ENCODE data around the gene FAM76A. TPM values are rescaled to one million over a fixed set of nuclear protein-coding genes. Genes with fewer than 3 reads are reported as not detected.
"Not testable (repeated sequence)": the region's sequence is repeated elsewhere in the genome, so short reads cannot be mapped to it uniquely, and the experiment has no call there.

Gene FAM76A
- total RNA-seq (ENCODE audit: unreplicated experiment) = 5.3 TPM
- long read RNA-seq, partial matches to known transcripts = 0 of 6 reads
- long read RNA-seq, other reads (novel, unspliced or antisense) = 4 of 6 reads

DNA sequence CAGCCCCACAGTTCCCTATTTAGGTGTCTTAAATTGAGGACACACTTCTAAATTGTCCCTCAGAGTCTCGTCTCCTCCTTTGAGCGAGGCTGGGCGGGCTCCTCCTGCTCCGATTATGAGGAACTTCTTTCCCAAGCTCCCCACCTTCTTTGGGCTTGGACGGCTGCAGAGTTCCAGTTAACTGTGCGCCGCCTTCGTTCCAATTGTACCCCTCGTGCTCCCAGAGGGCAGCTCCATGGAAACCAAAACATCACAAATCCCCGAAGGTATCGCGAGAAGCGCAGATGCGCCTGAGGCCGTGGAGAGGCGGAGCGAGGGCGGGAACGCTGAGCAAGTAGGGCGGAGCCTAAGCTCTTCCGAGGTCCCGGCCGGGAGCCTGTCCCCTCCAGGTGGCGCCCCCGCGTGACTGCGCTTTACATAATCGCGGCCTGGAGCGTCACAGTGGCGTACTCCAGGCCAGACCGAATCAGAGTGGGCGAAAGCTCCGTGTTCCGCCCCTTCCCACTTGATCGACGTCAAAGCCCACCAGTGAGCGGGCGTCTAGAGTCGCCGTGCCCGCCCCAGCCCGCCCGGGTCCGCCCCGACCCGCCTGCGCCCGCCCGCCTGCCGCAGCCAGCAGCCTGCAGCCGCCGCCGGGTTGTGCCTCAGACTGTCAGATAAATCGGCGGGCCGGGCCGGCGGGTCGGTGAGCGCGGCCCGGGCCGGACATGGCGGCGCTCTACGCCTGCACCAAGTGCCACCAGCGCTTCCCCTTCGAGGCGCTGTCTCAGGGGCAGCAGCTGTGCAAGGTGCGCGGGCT, at the start of gene FAM76A:
Gene FAM76A, plus strand, starts transcription at position 588 of the 799 bp plus-strand sequence. Its CDS starts 120 bp downstream, at position 708.
- Mint-ChIP-seq H3K4me1 (ENCODE audit: unreplicated experiment) (peaks cover 2% of the 10 kb centered on the region), H3K4me3 (ENCODE audit: unreplicated experiment) (peak within 1 kb of the TSS; percentile 89), H3K27me3 (ENCODE audit: unreplicated experiment) (peaks cover 5% of the 10 kb centered on the region), H3K36me3 (ENCODE audit: low read depth, unreplicated experiment) (peaks cover 4% of the 10 kb centered on the region), H3K9me3 (ENCODE audit: unreplicated experiment) (no peaks in the 10 kb centered on the region), H3K27ac (ENCODE audit: unreplicated experiment) (peak within 1 kb of the TSS; percentile 97)
- peak; percentile 100 for DNase-seq (ENCODE audit: low spot score)
- TF ChIP-seq, protein P1, sequence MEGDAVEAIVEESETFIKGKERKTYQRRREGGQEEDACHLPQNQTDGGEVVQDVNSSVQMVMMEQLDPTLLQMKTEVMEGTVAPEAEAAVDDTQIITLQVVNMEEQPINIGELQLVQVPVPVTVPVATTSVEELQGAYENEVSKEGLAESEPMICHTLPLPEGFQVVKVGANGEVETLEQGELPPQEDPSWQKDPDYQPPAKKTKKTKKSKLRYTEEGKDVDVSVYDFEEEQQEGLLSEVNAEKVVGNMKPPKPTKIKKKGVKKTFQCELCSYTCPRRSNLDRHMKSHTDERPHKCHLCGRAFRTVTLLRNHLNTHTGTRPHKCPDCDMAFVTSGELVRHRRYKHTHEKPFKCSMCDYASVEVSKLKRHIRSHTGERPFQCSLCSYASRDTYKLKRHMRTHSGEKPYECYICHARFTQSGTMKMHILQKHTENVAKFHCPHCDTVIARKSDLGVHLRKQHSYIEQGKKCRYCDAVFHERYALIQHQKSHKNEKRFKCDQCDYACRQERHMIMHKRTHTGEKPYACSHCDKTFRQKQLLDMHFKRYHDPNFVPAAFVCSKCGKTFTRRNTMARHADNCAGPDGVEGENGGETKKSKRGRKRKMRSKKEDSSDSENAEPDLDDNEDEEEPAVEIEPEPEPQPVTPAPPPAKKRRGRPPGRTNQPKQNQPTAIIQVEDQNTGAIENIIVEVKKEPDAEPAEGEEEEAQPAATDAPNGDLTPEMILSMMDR (IDR thresholded peaks at IDR 0.05; ENCODE audit: unreplicated experiment) = peak; percentile 42

DNA sequence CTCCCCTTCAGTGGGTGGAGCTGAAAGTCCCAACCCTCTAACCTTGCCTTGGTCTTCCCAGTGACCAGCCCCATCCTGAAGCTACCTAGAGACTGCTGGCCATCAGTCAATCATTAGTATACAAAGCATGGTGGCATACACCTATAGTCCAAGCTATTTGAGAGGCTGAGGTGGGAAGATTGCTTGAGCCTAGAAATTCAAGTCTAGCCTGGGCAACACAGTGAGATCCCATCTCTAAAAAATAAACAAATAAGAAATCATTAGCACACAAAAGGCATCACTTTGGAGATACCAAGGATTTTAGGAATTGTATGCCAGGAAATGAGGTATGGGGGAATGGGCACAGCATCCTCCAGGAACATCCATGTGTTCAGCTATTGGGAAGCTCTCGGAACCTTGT, 49.4 kb upstream of the FAM76A start:
- Mint-ChIP-seq H3K27ac (ENCODE audit: unreplicated experiment) (no peak overlapping the region), H3K4me1 (ENCODE audit: unreplicated experiment) (peaks cover 10% of the 10 kb centered on the region), H3K4me3 (ENCODE audit: unreplicated experiment) (no peak overlapping the region), H3K27me3 (ENCODE audit: unreplicated experiment) (peaks cover 1% of the 10 kb centered on the region), H3K9me3 (ENCODE audit: unreplicated experiment) (peaks cover 3% of the 10 kb centered on the region), H3K36me3 (ENCODE audit: low read depth, unreplicated experiment) (peaks cover 9% of the 10 kb centered on the region)
- TF ChIP-seq, protein P1 (IDR thresholded peaks at IDR 0.05; ENCODE audit: unreplicated experiment) = no peak
- no peak for DNase-seq (ENCODE audit: low spot score)

DNA sequence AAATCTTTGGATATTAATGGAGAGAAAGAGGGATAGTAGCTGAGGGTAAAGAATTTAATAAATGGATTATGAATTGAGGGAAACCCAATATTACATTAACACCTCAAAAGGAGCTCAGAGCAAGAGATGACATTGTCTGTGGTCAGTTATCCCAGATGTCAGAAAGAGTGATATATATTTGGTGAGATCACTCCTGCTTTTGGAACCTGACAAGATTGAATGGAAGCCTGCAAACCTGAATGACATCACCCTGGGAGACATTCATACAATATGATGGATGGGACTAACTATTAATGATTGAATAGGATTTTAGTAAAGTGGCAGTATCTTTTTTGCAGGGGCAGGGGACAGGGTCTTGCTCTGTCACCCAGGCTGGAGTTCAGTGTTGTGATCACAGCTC, 47.0 kb upstream of the FAM76A start:
- H3K27me3 Mint-ChIP-seq (ENCODE audit: unreplicated experiment) = peaks cover 2% of the 10 kb centered on the region
- TF ChIP-seq, protein P1 (IDR thresholded peaks at IDR 0.05; ENCODE audit: unreplicated experiment) = no peak
- no peaks in the 10 kb centered on the region for H3K4me1 Mint-ChIP-seq (ENCODE audit: unreplicated experiment)
- no peak overlapping the region for H3K4me3 Mint-ChIP-seq (ENCODE audit: unreplicated experiment)
- peaks cover 4% of the 10 kb centered on the region for H3K9me3 Mint-ChIP-seq (ENCODE audit: unreplicated experiment)
- no peak overlapping the region for H3K27ac Mint-ChIP-seq (ENCODE audit: unreplicated experiment)
- peaks cover 17% of the 10 kb centered on the region for H3K36me3 Mint-ChIP-seq (ENCODE audit: low read depth, unreplicated experiment)
- DNase-seq (ENCODE audit: low spot score) = no peak

DNA sequence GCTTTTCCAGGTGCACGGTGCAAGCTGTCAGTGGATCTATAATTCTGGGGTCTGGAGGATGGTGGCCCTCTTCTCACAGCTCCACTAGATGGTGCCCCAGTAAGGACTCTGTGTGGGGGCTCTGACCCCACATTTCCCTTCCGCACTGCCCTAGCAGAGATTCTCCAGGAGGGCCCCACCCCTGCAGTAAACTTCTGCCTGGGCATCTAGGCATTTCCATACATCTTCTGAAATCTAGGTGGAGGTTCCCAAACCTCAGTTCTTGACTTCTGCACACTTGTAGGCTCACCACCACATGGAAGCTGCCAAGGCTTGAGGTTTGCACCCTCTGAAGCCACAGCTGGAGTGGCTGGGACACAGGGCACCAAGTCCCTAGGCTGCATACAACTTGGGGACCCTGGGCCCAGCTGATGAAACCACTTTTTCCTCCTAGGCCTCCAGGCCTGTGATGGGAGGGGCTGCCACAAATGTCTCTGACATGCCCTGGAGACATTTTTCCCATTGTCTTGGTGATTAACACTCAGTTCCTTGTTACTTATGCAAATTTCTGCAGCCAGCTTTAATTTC, 45.5 kb upstream of the FAM76A start:
- not testable (repeated sequence) for H3K4me3 Mint-ChIP-seq (ENCODE audit: unreplicated experiment); H3K4me1 Mint-ChIP-seq (ENCODE audit: unreplicated experiment); H3K9me3 Mint-ChIP-seq (ENCODE audit: unreplicated experiment); H3K27ac Mint-ChIP-seq (ENCODE audit: unreplicated experiment); H3K27me3 Mint-ChIP-seq (ENCODE audit: unreplicated experiment); DNase-seq (ENCODE audit: low spot score)
- H3K36me3 Mint-ChIP-seq (ENCODE audit: low read depth, unreplicated experiment) = peaks cover 17% of the 10 kb centered on the region

DNA sequence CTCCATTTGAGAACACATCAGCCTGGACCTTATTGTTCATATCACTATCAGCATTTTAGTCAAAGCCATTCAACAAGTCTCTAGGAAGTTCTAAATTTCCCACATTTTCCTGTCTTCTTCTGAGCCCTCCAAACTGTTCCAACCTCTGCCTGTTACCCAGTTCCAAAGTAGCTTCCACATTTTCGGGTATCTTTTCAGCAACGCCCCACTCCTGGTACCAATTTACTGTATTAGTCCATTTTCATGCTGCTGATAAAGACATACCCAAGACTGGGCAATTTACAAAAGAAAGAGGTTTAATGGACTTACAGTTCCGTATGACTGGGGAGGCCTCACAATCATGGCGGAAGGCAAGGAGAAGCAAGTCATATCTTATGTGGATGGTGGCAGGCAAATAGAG, 44.2 kb upstream of the FAM76A start:
- H3K27ac Mint-ChIP-seq (ENCODE audit: unreplicated experiment); H3K27me3 Mint-ChIP-seq (ENCODE audit: unreplicated experiment); DNase-seq (ENCODE audit: low spot score); H3K9me3 Mint-ChIP-seq (ENCODE audit: unreplicated experiment); H3K4me3 Mint-ChIP-seq (ENCODE audit: unreplicated experiment); H3K4me1 Mint-ChIP-seq (ENCODE audit: unreplicated experiment): not testable (repeated sequence)
- H3K36me3 Mint-ChIP-seq (ENCODE audit: low read depth, unreplicated experiment) = peaks cover 17% of the 10 kb centered on the region
